Kidney epithelial cell (primary cell): ENCODE data around the gene SLC6A4. TPM values are rescaled to one million over a fixed set of nuclear protein-coding genes. Genes with fewer than 3 reads are reported as not detected.

Source experiments
- DNase-seq: peaks from one replicate; pipeline ENCODE4 v3.0.0-alpha.2; 2010; ENCODE audit warnings: low read depth
- H3K27me3 ChIP-seq: 2 replicates; pipeline ENCODE4 v1.6.0; 2011; ENCODE audit warnings: low read length; ENCODE audit not compliant: control insufficient read depth, insufficient read depth
- H3K36me3 ChIP-seq: 2 replicates; pipeline ENCODE4 v1.5.1; 2011; ENCODE audit warnings: low read length; ENCODE audit not compliant: control insufficient read depth, insufficient read depth
- H3K4me3 ChIP-seq: 2 replicates; pipeline ENCODE4 v1.5.1; 2011; ENCODE audit warnings: low read depth, mild to moderate bottlenecking, control low read depth, low read length
- total RNA-seq: library from RNA; depleted of rRNA; stranded (reverse); fragments of >200 nt; gene quantifications from 2 replicates; pipeline ENCODE4 v1.2.3, GENCODE V29; 2015
- TF ChIP-seq, protein P1 (sequence below): IDR thresholded peaks from 2 replicates; pipeline ENCODE4 v1.5.1; 2011; ENCODE audit warnings: mild to moderate bottlenecking, moderate library complexity, low read length, control low read depth, inconsistent platforms; ENCODE audit not compliant: insufficient read depth, poor library complexity, severe bottlenecking

Gene SLC6A4
- total RNA-seq, 1 donor from 2014 or later: under 0.01 TPM

DNA sequence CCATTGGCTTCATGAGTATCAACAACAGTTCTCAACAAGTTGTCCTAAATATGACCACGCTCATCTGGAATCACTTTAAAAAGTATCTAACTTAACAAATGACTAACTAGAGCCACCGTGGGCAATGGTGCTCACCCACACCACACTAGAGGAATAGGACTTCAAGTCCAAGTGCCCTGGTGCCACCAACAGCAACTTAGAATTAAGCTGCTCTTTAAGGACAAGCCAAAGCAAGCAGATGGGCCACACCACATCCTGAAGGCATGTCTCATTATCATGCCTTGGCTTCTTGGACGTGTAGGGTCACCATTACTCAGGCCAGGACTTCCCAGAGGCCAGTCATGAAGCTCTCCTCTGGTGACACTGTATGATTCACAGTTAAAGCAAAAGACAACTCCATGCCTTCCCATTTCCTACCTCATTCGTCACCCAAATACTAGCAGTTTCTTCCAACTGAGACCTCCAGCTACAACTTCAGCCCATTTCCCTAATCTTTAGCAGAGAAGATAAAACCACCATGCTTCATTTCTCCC lies 9.4 kb upstream of the SLC6A4 start:
- TF ChIP-seq, protein P1, sequence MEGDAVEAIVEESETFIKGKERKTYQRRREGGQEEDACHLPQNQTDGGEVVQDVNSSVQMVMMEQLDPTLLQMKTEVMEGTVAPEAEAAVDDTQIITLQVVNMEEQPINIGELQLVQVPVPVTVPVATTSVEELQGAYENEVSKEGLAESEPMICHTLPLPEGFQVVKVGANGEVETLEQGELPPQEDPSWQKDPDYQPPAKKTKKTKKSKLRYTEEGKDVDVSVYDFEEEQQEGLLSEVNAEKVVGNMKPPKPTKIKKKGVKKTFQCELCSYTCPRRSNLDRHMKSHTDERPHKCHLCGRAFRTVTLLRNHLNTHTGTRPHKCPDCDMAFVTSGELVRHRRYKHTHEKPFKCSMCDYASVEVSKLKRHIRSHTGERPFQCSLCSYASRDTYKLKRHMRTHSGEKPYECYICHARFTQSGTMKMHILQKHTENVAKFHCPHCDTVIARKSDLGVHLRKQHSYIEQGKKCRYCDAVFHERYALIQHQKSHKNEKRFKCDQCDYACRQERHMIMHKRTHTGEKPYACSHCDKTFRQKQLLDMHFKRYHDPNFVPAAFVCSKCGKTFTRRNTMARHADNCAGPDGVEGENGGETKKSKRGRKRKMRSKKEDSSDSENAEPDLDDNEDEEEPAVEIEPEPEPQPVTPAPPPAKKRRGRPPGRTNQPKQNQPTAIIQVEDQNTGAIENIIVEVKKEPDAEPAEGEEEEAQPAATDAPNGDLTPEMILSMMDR: no peak
- Histone ChIP-seq H3K4me3 (no peak overlapping the region), H3K36me3 (peaks cover 4% of the 10 kb centered on the region), H3K27me3 (no peaks in the 10 kb centered on the region)
- no peak for DNase-seq

DNA sequence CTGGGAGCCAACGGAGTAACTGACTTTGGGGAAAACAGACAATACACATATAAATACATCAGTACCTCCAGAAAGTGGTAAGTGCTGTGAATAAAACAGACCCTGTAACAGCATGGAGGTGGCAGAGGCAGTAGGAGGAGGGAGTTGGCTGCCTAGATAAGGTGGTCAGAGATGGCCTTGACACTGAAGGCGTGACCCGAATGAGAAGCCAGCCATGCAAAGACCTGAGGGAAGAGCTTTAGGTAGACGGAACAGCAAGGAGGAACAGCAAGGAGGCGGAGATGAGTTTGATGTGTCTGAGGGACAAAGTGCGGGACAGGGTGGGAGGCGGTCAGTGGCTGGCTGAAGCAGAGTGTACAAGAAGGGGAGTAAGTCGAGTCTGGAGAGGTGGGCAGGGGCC lies 8.1 kb upstream of the SLC6A4 start:
- Histone ChIP-seq H3K4me3 (no peak overlapping the region), H3K36me3 (peaks cover 3% of the 10 kb centered on the region), H3K27me3 (peaks cover 4% of the 10 kb centered on the region)
- TF ChIP-seq, protein P1: no peak
- no peak for DNase-seq

DNA sequence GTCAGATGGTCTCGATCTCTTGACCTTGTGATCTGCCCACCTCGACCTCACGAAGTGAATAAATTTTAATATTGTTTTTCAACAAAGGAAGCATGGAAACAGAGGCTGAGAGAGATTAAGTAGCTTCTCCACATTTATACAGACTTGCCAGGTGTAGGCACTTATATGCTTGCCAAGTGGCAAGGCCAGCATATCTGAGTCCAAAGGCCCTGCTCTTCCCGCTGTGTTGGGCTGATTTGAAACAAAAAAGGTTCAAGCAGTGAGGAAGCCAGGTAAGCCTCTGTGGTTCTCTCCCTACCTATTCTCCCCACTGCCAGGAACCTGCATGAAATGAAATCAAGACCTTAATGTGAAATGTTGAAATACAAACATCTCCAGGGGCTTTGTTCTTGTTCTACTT lies 7.5 kb upstream of the SLC6A4 start:
- no peaks in the 10 kb centered on the region for H3K36me3 ChIP-seq
- no peak for DNase-seq
- H3K27me3 ChIP-seq: peaks cover 10% of the 10 kb centered on the region
- TF ChIP-seq, protein P1: no peak
- no peak overlapping the region for H3K4me3 ChIP-seq

DNA sequence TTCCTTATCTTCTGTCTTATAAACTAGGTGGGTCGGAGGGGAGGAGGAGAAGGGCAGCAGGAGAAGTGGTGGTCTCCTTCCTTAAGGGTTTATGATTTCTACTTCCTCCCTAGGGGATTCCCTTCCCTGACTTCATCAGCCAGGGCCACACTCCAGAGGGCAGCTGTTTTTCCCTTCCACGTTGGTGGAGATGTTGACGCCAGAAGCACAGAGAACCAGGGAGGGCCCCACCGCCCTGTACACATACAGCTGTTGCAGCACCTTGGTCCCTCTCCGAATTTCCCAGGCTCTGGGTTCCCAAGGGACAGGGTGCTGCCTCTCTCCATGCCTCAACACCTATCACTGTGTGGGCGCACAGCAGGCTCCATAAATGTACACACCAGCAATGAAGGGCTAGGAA lies 5.6 kb upstream of the SLC6A4 start:
- H3K27me3 ChIP-seq: peaks cover 24% of the 10 kb centered on the region
- no peak for DNase-seq
- H3K36me3 ChIP-seq: no peaks in the 10 kb centered on the region
- TF ChIP-seq, protein P1: no peak
- H3K4me3 ChIP-seq: no peak overlapping the region

DNA sequence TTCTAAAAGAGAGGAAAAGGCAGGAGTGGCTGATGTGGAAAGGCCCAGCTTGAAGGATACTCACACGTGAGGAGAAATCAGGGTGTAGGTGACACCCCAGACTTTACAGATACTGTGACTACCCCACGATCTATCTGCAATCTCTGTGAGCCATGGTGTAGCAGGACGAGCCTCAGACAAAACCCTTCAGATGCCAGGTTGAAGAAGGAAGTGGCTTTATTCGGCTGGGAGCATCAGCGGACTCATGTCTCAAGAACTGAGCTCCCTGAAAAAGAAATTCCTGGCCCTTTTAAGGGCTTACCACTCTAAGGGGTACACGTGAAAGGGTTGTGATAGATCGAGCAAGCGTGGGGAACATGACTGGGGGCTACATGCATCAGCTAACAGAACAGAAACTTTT lies 4.7 kb upstream of the SLC6A4 start:
- Histone ChIP-seq H3K4me3 (no peak overlapping the region), H3K27me3 (peaks cover 33% of the 10 kb centered on the region), H3K36me3 (no peaks in the 10 kb centered on the region)
- TF ChIP-seq, protein P1: no peak
- no peak for DNase-seq

DNA sequence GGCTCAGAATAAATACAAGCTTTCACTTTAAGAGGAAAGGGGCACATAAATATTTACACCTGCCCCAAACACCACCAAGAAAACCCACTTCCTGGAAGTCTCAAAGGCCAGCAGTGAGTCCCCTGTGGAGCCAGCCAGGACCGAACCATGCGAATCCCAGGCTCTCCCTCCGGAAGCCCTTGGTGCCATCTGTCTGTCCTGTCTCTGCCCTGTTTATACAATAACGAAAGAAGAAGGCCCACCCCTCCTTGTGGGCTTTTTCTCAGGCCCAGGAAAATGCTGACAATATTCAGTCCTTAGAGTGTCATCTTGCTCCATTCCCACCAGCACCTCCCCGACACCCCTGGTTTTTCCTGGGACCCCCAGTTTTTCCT lies 3.6 kb upstream of the SLC6A4 start:
- peaks cover 44% of the 10 kb centered on the region for H3K27me3 ChIP-seq
- H3K36me3 ChIP-seq: no peaks in the 10 kb centered on the region
- no peak for DNase-seq
- TF ChIP-seq, protein P1: no peak
- no peak overlapping the region for H3K4me3 ChIP-seq
